Adrenal gland (tissue), 5 donors: ENCODE data around the gene CNIH2.

Source experiments
- CTCF ChIP-seq, 6 experiments: fragments of 450-650 bp in 4 of 6; fragments of 200-600 bp in 2 of 6; sonication (generic) in 1 of 6; IDR thresholded peaks; 1 replicate in 5 of 6; 2 replicates in 1 of 6; pipeline versions ENCODE4 v1.5.1 to v1.8.0; 2016 to 2021; ENCODE audit warnings: antibody characterized with exemption in 6 of 6, mild to moderate bottlenecking in 2 of 6, moderate library complexity in 1 of 6
- POLR2A ChIP-seq, 2 donors: fragments of 450-650 bp; IDR thresholded peaks; one replicate each; pipeline ENCODE4 v1.6.1; 2017; ENCODE audit warnings: antibody characterized with exemption in 2 of 2, mild to moderate bottlenecking in 2 of 2, moderate library complexity in 1 of 2
- donor health status: DM: no; HTN: no; CAD: no.

DNA sequence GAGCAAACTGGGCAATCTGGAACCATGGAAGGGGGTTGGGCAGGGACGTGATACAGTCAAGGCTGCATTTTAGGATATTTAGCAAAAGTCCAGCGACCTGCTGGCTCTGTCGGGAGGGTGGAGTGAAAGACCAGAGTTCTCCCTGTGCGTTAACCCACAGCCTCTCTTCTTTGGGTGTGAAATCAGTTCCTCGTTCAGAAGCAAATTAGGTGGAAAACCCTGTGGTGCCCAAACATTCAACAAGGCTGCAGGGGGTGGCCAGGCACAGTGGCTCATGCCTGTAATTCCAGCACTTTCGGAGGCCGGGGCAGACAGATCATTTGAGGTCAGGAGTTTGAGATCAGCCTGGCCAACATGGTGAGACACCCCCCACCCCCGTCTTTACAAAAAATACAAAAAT is 19.6 kb downstream of the CNIH2 start:
- TF ChIP-seq CTCF (IDR thresholded peaks at IDR 0.05) = no peak
- no peak for TF ChIP-seq POLR2A (IDR thresholded peaks at IDR 0.05)
